PC-3 (cell line): ENCODE results near the gene VWC2L. TPM values are rescaled to one million over a fixed set of nuclear protein-coding genes. Genes with fewer than 3 reads are reported as not detected.
A peak's percentile ranks its signal among the peaks of the same experiment; 100 is the strongest.

ENCODE experiments used
- ATAC-seq: fragments of 200-7000 bp; cut with Tn5 transposase; 2 replicates; pipeline ENCODE4 v1.9.1; 2020; ENCODE audit warnings: mild to moderate bottlenecking, moderate library complexity
- BruUV-seq: library from RNA; stranded (reverse); fragments of 400-500 nt; replicated peaks from 2 replicates; lab custom pipeline; 2021; lab: Mats Ljungman, UMichigan
- CTCF ChIA-PET: fragments of 300-600 bp; sonication (Branson Sonifier 250); formaldehyde crosslinking; loops from one replicate; lab custom pipeline; 2022; ENCODE audit warnings: antibody characterized with exemption; lab: Charles Lee
- POLR2A ChIA-PET: fragments of 300-600 bp; sonication (Branson Sonifier 250); formaldehyde crosslinking; loops from one replicate; lab custom pipeline; 2022; ENCODE audit warnings: antibody characterized with exemption; ENCODE audit not compliant: unreplicated experiment; lab: Charles Lee
- DNase-seq: peaks from one replicate; pipeline ENCODE4 v3.0.0-alpha.2; 2015
- H2AFZ ChIP-seq: fragments of 300-600 bp; sonication (generic); 2 replicates; pipeline ENCODE4 v1.6.0; 2016; ENCODE audit warnings: antibody characterized with exemption, low read length
- H3F3A ChIP-seq: fragments of 300-600 bp; sonication (generic); one replicate; pipeline ENCODE4 v1.6.0; 2017; ENCODE audit warnings: antibody characterized with exemption, low read length, control low read depth, mild to moderate bottlenecking; ENCODE audit not compliant: unreplicated experiment
- H3K27ac ChIP-seq: fragments of 300-600 bp; sonication (generic); 2 replicates; pipeline ENCODE4 v1.5.1; 2016; ENCODE audit warnings: mild to moderate bottlenecking, low read length
- H3K27me3 ChIP-seq: fragments of 300-600 bp; sonication (generic); 2 replicates; pipeline ENCODE4 v1.6.1; 2016; ENCODE audit warnings: low read length, mixed read lengths
- H3K36me3 ChIP-seq: fragments of 300-600 bp; sonication (generic); 2 replicates; pipeline ENCODE4 v1.6.1; 2016; ENCODE audit warnings: low read depth, mixed run types, low read length, mixed read lengths
- H3K4me1 ChIP-seq: fragments of 300-600 bp; sonication (generic); 2 replicates; pipeline ENCODE4 v1.5.1; 2016; ENCODE audit warnings: low read length; ENCODE audit not compliant: insufficient read depth
- H3K4me2 ChIP-seq: fragments of 300-600 bp; sonication (generic); 2 replicates; pipeline ENCODE4 v1.6.0; 2016; ENCODE audit warnings: low read length
- H3K4me3 ChIP-seq: fragments of 300-600 bp; sonication (generic); 2 replicates; pipeline ENCODE4 v1.5.1; 2016; ENCODE audit warnings: mild to moderate bottlenecking, low read length, mixed read lengths
- H3K79me2 ChIP-seq: fragments of 300-600 bp; sonication (generic); 2 replicates; pipeline ENCODE4 v1.6.1; 2017; ENCODE audit warnings: low read length, mixed read lengths
- H3K9ac ChIP-seq: fragments of 300-600 bp; sonication (generic); 2 replicates; pipeline ENCODE4 v1.6.0; 2016; ENCODE audit warnings: mild to moderate bottlenecking, low read length
- H3K9me2 ChIP-seq: fragments of 300-600 bp; sonication (generic); replicated peaks from 2 replicates; pipeline ENCODE4 v1.6.1; 2016; ENCODE audit warnings: mixed run types, low read length, mixed read lengths
- H3K9me3 ChIP-seq: fragments of 300-600 bp; sonication (generic); 2 replicates; pipeline ENCODE4 v1.6.1; 2016; ENCODE audit warnings: low read length, mixed read lengths
- H4K20me1 ChIP-seq: fragments of 300-600 bp; sonication (generic); 2 replicates; pipeline ENCODE4 v1.6.1; 2016; ENCODE audit warnings: low read length, mixed read lengths
- EZH2 ChIP-seq: fragments of 300-600 bp; sonication (generic); IDR thresholded peaks from one replicate; pipeline ENCODE4 v1.6.1; 2017; ENCODE audit warnings: antibody characterized with exemption, mild to moderate bottlenecking, low read length; ENCODE audit not compliant: unreplicated experiment
- EZH2phosphoT487 ChIP-seq: fragments of 300-600 bp; sonication (generic); IDR thresholded peaks from 2 replicates; pipeline ENCODE4 v1.6.1; 2018; ENCODE audit warnings: mild to moderate bottlenecking, antibody characterized with exemption, low read length, borderline replicate concordance
- intact Hi-C: fragments of 100-400 bp; cut with micrococcal nuclease; formaldehyde crosslinking; loops from 2 replicates; pipeline ENCODE4 v1.9.0; 2023
- total RNA-seq: library from RNA; depleted of rRNA; stranded (reverse); fragments of >200 nt; gene quantifications from 2 replicates; pipeline ENCODE4 v1.2.3, GENCODE V29; 2014
- TF ChIP-seq, protein P1 (sequence below): fragments of 300-600 bp; sonication (generic); conservative IDR thresholded peaks from 2 replicates; pipeline ENCODE4 v1.5.1; 2017; ENCODE audit warnings: antibody characterized with exemption, low read depth, mild to moderate bottlenecking, low read length

Gene VWC2L
- total RNA-seq, 1 experiment from 2014 or later: not detected

DNA sequence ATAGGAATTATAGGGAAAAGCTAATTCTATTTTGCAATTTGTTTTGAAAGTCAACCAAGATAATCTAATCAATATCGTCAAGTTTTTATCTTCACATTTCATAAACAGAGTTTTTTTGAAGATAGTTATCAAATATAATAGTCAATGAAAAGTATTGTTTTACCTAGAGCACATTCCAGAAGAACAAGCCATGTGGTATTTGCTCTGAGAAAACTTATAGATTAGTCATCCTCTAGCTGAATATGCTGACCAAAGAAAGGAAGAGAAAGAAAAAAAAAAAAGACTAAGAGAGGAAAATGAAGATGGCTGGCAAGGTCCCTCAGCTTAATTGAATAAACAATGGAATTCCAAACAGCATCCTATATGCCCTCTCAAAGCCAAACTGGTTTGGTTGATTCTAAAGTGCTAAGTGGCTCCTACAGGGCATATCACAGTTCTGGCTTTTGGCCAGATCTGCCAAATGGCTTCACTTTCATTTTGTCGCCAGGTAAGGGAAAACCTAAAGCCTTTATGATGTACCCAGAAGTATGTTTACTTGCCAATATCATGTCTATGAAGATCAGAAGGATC lies 132.6 kb downstream of the VWC2L start:
- DNase-seq (peak; percentile 74), ATAC-seq (peak; percentile 91)
- POLR2A ChIA-PET: interaction anchor here (0.7 kb wide), 1 partner anchor 26 kb away, joined by 4 read pairs; no protein-coding TSS in a partner anchor
- intact Hi-C loops: loop anchor here (1.0 to 10.0 kb wide), 5 partner anchors 146 to 1304 kb away; partner anchors contain the start of gene BARD1
- no peaks in the 10 kb centered on the region for H3K79me2 ChIP-seq
- no peaks in the 10 kb centered on the region for H3K36me3 ChIP-seq
- peak overlapping the region; percentile 36; the same call in 1 of the 2 replicates for H2AFZ ChIP-seq
- H3K4me3 ChIP-seq: peak overlapping the region; percentile 17; the same call in 1 of the 2 replicates
- H4K20me1 ChIP-seq: no peaks in the 10 kb centered on the region
- H3K9ac ChIP-seq: no peak overlapping the region
- peaks cover 29% of the 10 kb centered on the region for H3K4me1 ChIP-seq
- CTCF ChIA-PET: interaction anchor here (0.7 kb wide), 1 partner anchor 165 kb away, joined by 3 read pairs; no protein-coding TSS in a partner anchor
- no peaks in the 10 kb centered on the region for H3K27me3 ChIP-seq
- H3K27ac ChIP-seq: peak overlapping the region; percentile 72
- TF ChIP-seq EZH2phosphoT487: no peak
- TF ChIP-seq, protein P1, sequence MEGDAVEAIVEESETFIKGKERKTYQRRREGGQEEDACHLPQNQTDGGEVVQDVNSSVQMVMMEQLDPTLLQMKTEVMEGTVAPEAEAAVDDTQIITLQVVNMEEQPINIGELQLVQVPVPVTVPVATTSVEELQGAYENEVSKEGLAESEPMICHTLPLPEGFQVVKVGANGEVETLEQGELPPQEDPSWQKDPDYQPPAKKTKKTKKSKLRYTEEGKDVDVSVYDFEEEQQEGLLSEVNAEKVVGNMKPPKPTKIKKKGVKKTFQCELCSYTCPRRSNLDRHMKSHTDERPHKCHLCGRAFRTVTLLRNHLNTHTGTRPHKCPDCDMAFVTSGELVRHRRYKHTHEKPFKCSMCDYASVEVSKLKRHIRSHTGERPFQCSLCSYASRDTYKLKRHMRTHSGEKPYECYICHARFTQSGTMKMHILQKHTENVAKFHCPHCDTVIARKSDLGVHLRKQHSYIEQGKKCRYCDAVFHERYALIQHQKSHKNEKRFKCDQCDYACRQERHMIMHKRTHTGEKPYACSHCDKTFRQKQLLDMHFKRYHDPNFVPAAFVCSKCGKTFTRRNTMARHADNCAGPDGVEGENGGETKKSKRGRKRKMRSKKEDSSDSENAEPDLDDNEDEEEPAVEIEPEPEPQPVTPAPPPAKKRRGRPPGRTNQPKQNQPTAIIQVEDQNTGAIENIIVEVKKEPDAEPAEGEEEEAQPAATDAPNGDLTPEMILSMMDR: no peak
- no peak for TF ChIP-seq EZH2
- no peaks in the 10 kb centered on the region for H3F3A ChIP-seq
- H3K9me3 ChIP-seq: no peaks in the 10 kb centered on the region
- H3K9me2 ChIP-seq: 0 out of 2 replicates have a peak, but pooled peaks cover 3% of the 10 kb centered on the region
- BruUV-seq: no TSS peak
- H3K4me2 ChIP-seq: peak overlapping the region; percentile 60

DNA sequence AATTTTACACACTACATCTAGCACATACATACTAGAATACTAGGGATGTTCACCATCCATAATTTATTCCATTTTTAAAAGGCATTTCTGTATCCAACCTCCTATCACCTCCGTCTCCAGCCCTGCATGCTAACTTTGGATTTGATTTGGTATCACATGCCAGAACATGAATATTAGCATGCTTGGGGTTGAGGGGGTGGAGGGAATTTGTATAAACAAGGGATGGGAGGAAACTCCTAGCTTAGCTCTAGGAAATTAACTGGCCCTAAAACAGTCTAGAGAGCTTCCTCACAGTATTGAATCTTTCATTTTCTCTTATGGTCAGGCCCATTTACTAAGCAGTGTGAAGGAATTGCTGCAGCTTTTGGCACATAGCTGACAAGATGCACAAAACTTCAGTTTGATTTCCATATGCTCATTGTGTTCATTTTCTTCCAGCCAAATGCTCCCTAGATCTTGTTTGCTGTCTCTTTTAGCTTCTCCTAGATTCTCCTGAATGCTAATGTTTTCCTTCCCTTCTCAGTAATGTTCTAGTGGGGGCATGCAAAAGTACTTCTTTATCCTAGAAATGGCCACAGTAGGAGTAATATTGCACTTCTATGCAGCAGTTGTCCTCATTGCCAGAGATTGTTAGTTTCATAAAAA lies 135.2 kb downstream of the VWC2L start:
- no peaks in the 10 kb centered on the region for H3K36me3 ChIP-seq
- H3K9me2 ChIP-seq: 0 out of 2 replicates have a peak, but pooled peaks cover 3% of the 10 kb centered on the region
- H3K4me1 ChIP-seq: peaks cover 29% of the 10 kb centered on the region
- ChIA-PET CTCF (no interaction called here), POLR2A (no interaction called here)
- H3K27ac ChIP-seq: no peak overlapping the region
- no peaks in the 10 kb centered on the region for H3F3A ChIP-seq
- H3K79me2 ChIP-seq: no peaks in the 10 kb centered on the region
- ATAC-seq: no peak
- H3K9ac ChIP-seq: no peak overlapping the region
- TF ChIP-seq EZH2: no peak
- no peak for TF ChIP-seq EZH2phosphoT487
- TF ChIP-seq, protein P1: no peak
- no peak overlapping the region for H2AFZ ChIP-seq
- no peak overlapping the region for H3K4me3 ChIP-seq
- intact Hi-C loops: loop anchor here (5.0 to 10.0 kb wide), 2 partner anchors 46 to 149 kb away; no protein-coding TSS in a partner anchor
- no peaks in the 10 kb centered on the region for H4K20me1 ChIP-seq
- H3K27me3 ChIP-seq: no peaks in the 10 kb centered on the region
- no peaks in the 10 kb centered on the region for H3K9me3 ChIP-seq
- BruUV-seq: no TSS peak
- no peak overlapping the region for H3K4me2 ChIP-seq
- no peak for DNase-seq

DNA sequence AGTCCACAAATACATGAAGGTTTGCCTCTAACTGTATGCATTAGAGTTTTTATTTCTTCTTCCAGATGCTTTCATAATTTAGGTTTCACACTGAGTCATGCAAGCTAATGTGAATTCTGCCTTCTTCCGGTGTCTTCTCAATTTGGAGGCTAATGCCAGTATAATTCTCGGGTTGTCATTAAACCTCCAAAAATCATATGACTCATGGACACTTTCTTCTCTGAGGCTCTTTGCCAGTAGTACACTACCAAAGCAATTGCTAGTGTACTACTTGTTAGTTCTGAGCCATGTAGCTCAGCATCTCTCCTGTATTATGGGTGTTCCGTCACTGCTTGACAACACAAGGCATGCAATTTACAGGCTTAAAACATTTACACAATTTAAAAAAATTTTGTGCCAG lies 137.1 kb downstream of the VWC2L start:
- H3K4me1 ChIP-seq: peaks cover 16% of the 10 kb centered on the region
- ChIA-PET CTCF (no interaction called here), POLR2A (no interaction called here)
- H2AFZ ChIP-seq: no peak overlapping the region
- H3K9me3 ChIP-seq: no peaks in the 10 kb centered on the region
- no TSS peak for BruUV-seq
- H4K20me1 ChIP-seq: no peaks in the 10 kb centered on the region
- no peaks in the 10 kb centered on the region for H3F3A ChIP-seq
- H3K27ac ChIP-seq: no peak overlapping the region
- no peaks in the 10 kb centered on the region for H3K27me3 ChIP-seq
- no peak overlapping the region for H3K4me2 ChIP-seq
- H3K36me3 ChIP-seq: no peaks in the 10 kb centered on the region
- DNase-seq (no peak), ATAC-seq (no peak)
- TF ChIP-seq EZH2 (no peak), EZH2phosphoT487 (no peak)
- TF ChIP-seq, protein P1: no peak
- intact Hi-C loops: loop anchor here (5.0 to 10.0 kb wide), 2 partner anchors 44 to 147 kb away; no protein-coding TSS in a partner anchor
- no peak overlapping the region for H3K9ac ChIP-seq
- H3K79me2 ChIP-seq: no peaks in the 10 kb centered on the region
- H3K9me2 ChIP-seq: 0 out of 2 replicates have a peak, but pooled peaks cover 3% of the 10 kb centered on the region
- H3K4me3 ChIP-seq: no peak overlapping the region
